ENCODE data around the gene FHOD1. TPM values are rescaled to one million over a fixed set of nuclear protein-coding genes. Genes with fewer than 3 reads are reported as not detected.

Gene FHOD1
- polyA plus RNA-seq, 1 donor = 24.6 TPM

DNA sequence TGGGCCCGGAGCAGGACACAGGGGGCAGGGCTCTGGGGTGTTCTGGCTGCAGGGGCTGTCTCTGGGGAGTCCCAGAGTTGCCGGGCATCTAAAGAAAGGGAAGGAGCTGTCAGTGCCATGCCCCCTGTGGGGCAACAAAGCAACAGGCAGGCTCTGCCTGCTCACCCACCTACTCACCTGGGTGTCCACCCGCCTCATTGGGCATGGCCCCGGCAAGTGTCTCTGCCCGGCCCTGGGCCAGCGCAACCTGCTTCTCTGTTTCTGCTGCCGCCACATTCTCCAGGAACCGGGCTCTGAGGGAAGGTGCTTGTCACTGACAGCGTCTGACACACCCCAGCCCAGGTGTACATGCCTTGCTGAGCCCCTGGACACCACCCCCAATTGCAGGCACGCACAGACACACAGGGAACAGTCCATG lies 13.1 kb downstream of the FHOD1 start:
- DNase-seq (ENCODE audit: low read depth) = no peak

DNA sequence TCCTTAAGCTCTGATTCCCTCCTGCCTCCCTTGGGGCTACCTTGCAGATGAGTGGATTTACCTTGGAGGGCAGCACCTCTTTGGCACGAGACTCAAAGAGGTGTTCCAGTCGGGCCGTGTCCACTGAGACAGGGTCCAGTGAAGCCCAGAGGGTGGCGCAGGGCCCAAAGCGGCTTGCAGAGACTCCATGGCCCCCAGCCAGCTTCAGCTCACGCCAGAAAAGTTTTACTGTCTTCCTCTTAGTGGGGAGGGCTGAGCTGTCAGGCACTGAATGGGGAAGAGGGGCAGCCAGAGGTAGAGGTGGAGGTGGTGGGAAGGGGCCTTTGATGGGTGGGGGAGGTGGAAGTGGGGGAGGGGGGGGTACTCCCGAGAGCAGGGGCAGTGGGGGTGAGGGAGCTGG lies 13.7 kb downstream of the FHOD1 start:
- DNase-seq (ENCODE audit: low read depth) = no peak

DNA sequence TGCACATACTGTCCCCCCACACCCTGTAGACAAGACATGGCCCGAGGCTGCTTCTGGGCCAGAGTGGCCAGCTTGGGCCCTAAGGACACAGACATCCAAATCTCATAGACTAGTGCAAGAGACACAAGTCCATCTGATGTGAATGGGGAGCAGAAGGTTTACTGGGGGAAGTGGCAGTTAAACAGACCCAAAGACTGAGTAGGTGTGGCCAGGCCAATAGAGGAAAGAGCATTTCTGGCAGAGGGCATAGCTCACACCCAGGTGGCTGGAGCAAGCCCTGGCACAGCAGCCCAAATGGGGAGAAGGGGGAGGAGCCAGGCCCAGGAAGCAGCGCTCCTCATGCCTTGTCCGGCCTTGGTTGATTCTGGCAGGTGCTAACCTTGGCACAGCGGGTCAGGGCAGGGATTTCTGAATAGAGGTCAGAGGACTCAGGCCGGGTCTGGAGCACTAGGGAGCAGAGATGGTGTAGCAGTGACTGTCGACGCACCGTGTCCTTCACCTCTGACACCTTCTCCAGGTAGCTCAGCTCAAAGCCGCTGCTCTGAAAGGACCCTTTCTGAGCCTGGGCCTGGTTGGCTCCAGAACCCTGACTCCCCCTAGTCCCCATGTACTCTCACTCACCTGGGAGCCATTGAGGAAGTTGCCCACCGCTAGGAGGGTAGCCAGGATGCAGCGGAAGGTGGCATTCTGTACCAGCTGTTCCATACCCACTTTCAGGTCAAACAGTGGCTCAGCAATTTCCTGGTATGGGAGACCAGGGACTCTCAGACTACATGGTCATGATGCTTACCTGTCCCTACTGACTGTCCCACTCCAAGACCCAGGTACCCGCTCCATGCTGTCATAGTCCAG lies 16.2 kb downstream of the FHOD1 start:
- DNase-seq (ENCODE audit: low read depth) = no peak

DNA sequence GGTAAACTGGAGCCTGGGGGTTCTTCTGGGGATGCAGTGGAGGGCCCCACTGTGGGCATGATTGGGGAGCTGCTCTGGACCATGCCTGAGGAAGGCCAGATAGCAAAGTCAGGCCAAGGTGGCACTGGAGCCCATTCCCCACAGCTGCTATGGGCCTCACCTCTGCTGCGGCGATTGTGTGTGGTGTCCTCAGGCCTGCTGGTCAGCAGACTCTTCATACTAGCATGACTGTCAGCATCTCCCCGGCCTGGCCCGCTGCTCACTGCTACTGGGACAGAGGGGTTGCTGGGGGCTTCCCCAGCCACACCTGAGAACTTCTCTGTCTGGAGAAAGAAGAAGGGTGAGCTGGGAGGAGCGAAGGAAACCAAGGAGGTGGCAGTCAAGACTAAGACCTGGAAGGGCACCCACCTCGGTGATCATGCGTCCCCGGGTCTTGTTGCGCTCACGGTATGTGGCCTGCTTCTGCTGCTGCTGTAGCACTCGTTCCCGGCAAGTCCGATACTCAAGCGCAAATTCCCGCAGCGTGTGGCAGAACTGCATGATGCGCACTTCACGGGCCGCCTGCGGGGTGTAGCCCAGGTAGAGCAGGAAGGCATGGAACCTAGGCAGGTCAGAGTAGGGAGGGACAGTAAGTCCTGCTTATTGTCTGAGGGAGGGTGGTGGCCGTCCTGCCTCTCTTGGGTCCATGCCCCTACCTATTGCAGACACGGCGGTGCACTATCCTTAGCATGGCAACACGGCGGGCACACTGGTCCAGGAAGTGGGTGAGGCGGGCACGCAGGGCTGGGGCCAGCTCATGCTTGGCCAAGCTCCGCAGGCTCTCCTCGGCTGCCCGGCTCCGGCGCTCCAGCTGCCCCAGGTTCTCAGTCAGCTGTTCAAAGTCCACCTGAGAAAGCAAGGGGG lies 17.1 kb downstream of the FHOD1 start:
- no peak for DNase-seq (ENCODE audit: low read depth)

DNA sequence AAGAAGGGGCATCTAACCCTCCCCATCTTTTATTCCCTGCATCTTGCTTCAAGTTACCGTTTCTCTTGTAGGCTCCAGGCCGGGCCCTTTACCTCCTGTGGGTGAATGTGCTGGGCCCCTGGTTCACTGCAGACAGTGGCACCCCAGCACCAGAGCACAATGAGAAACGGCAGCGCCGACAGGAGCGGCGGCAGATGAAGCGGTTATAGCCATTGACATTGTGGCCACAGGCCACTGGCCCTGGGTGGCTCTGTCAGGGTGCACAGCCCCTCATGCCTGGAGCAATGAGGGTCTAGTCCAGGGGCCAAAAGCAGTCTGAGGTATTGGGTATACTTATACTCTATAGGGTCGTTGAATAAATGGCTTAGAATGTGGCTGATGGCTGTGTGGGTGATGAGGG lies 18.4 kb downstream of the FHOD1 start:
- DNase-seq (ENCODE audit: low read depth) = no peak

DNA sequence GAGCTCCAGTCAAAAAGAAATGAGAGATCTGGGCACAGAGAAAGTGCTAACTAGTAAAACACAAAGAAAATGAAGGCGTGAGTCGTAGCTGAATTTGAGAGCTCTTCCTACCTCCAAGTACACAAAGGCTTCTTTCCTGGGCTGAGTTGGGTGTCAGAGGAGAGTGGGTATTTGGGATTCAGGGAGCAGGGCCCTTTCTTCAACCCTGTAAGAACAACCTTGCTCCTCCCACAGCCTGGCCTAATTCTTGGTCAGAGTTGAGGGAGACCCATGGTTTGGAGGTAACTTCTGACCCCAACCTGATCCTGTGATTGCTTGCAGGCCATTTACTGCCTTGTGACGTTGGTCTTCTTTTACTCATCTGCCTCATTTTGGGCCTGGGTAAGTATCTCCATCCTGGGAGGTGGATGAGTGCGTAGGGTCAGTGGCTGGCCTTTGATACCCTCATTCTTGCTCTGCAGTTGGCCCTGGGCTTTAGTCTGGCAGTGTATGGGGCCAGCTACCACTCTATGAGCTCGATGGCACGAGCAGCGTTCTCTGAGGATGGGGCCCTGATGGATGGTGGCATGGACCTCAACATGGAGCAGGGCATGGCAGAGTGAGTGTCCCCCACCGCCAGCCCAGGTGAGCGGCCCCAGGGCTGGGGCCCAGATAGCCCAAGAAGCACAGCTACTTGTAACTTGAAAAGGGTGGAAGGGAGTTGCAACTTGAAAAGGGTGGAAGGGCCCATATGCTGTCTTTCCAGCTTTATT lies 19.1 kb downstream of the FHOD1 start:
- DNase-seq (ENCODE audit: low read depth) = no peak

DNA sequence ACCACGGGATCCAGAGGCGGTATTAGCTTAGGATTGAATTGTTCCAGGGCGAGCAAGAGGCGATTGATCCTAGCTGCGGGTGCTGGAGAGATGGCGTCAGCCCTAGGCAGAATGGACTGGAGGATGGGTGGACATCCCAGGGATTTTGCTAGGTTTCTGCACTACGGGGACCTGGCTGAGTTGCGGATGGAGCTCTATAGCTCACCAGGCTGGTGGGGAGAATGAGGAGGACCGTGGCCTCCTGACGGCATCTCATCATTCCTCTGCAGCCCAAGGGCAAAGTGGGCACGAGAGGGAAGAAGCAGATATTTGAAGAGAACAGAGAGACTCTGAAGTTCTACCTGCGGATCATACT lies 19.7 kb downstream of the FHOD1 start:
- no peak for DNase-seq (ENCODE audit: low read depth)

DNA sequence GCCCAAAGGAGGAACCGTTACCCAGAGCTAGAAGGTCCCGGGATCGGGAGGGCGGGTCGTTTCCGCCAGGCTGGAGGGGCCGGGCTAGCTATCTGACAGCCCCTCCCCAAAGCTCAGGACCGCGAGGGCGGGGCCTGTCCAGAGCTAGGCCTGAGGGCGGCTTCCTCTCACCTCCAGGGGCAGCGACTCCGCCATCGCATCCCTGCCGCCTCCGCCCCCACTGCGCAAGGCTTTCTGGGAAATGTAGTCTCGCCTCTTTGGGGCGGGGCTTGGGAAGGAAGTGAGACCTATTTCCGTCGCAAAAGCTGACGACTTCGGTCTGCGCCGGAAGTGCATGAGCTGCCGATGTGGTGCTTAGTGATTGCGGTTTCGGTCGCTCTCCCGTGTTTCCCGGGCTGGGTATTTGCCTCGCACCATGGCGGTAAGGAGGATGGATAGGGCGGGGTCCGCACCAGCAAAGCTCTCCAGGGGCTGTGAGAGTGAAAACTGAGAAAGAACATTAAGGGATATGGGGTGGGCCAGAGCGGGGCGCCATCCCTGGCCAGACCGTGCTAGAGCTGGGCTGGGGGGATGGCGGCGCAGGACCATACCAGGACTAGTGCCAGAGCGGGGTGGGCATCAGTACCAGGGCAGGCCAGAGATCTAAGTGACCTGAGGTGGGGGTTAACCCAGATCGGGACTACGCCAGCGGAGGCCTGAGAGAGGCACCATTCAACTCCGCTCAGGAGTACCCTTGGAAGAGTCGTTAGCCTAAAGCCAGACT lies 20.3 kb downstream of the FHOD1 start, which contains the start of gene TMEM208:
Gene TMEM208, plus strand, starts transcription at position 327 of the 763 bp plus-strand sequence. Its CDS starts 89 bp downstream, at position 416.
- DNase-seq (ENCODE audit: low read depth) = peak; percentile 94

DNA sequence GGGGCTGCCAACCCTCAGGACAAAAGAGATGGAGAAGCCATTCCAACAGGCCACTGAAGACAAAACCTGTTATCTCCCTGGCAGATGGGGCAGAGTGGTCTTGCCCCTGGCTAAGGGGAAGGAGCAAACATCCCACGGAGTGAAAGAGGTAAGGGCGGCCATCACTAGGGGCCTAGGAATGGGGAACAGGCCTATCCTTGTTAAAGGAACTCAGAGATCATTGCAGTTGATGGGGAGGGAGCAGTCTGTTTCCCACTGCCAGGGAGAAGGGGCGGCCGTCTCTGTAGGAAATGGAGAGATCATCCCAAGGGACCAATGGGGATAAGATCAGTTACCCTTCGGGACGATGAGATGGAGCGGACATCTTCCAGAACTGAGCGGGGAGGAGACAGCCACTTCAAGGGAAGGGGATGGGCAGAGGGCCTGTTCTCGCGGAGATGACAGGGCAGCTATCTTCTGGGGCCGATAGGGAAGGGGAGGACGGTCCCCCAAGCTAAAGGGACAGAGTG lies 20.9 kb downstream of the FHOD1 start:
- DNase-seq (ENCODE audit: low read depth) = no peak

DNA sequence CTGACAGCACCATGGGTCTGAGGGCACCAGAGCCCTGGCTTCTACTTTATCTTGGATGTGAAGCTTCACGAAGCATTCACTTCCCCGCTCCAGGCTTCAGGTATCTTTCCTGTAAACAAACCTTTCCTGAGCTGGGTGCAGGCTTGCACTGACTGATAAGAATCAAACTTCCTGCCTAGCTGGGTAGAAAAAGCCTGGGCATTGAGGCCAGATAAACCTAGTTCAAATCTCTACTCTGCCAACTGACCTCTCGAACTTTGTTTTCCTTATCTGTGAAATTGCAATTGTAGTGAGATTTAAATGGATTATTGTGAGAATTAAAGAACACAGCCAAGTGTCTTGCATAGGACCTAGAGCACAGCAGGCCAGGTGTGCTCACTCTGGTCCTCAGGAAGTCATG lies 23.3 kb downstream of the FHOD1 start:
- DNase-seq (ENCODE audit: low read depth) = no peak

DNA sequence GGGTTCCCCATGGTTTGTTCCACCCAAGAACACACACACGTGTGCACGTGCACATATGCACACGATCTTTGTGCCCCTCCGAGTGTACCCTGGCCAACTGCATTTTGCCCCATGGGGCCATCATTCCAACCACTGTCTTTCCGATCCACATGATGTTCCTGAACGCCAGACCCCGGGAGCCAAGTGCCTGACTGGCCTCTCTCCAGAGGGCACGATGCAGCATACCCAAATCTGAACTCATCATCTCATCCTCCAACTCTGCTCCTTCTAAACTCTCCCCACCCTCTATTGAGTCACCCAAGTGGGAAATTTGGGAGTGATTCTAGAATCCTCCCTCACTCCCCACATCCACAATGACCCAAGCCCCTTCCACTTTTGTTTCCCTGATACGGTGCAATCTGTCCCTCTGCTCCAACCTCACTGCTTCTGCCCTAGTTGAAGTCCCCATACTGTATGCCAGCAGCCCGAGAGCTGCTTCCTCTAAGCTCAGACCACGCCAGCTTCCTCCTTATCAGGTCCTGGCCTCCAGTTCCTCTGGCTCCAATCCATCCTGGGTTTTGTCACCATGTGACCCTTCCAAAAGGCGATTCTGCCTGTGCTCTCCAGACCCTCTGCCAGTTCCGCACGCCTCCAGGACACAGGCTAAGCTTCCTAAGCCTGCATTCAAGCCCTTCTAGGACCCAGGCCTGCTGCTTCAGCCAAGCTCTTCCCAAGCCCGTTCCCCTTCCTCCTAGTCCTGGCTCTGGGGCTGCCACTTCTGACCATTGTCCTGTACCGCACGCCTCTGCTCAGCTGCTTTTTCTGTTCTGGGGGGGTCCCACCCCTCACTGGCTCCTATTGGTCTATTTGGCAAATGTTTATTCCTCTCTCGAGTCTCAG lies 30.4 kb downstream of the FHOD1 start:
- no peak for DNase-seq (ENCODE audit: low read depth)

DNA sequence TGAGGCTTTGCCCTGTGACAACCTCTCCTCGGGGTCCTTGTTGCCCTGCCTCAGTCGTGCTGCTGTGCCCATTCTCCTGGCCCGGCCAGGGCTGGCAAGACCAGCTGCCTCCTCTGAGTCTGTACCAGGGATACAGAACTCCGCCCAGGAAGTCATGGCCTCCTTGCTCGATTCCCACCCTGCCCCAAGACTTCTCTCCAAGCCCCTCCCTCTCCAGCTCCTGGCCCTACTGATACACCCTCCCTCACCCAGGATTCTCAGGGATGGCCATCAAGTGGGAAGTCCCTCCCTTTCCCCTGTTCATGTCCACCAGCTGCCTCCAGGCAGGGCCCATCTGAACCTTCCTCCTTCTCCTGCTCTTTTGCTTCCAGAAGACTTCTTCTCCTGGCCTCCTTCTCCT lies 31.6 kb downstream of the FHOD1 start:
- no peak for DNase-seq (ENCODE audit: low read depth)

DNA sequence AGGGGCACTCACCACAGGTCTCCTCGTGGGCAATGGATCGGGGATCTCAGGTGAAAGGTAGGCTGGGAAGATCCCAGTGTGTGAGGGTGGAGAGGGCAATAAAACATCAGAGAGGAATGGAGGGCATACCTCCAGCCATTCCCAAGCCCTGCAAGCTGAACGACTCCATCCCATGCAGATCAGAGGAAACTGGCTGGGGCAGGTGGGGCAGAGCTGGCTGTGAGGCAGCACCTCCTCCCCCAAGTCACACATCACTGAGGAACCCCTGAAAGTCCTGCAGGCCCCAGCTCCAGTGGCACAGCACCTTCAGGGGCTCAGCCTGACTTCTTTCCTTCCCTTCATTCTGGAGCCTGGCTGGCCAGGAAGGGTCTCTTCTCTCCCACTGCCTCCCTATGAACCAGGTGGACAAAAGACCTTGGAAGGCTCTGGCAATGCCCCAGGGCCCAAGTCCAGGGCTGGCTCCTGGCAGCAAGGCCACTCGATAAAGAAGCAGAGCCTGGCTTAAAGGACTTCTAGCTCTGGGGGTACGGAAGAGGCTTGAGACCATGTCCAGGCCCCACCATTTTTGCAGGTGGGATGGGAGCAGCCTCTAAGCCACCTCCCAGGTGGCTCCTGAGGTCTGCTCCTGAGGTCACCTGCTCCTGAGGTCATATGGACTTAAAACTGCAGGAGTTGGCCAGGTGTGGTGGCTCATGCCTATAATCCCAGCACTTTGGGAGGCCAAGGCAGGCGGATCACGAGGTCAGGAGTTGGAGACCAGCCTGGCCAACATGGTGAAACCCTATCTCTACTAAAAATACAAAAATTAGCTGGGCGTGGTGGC lies 33.9 kb downstream of the FHOD1 start:
- no peak for DNase-seq (ENCODE audit: low read depth)

DNA sequence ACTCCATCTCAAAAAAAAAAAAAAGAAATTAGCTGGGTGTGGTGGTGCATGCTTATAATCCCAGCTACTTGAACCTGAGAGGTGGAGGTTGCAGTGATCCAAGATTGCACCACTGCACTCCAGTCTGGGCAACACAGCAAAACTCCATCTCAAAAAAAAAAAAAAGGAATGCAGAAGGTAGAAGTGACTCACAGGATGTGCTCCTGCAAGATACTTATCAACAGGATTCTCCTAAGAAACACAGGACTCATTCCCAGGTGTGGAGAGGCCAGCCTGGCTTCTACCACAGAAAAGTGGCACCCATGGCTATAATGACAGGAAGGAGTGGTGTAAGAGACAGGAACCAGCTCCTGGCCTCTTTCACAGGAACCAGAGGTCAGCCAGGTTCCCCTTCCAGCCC lies 34.5 kb downstream of the FHOD1 start:
- DNase-seq (ENCODE audit: low read depth) = no peak

DNA sequence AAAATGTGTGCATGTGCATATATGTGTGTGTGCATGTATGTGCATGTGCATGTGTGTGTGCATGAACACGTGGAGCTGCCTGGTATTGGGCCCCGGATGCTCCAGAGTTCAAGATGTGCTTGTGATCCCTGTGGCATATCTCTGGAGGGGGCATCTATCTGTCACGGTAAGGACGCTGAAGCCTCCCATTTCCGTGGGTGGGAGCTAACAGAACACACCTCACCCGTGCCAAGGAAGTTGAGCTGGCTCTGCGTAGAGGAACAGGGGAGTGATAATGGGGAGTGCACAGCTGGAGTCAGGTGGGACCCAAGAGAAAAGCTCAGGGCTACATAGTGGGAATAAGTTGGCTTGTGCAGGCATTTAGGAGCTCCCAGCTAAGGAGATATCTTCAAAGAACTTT lies 35.6 kb downstream of the FHOD1 start:
- DNase-seq (ENCODE audit: low read depth) = no peak

DNA sequence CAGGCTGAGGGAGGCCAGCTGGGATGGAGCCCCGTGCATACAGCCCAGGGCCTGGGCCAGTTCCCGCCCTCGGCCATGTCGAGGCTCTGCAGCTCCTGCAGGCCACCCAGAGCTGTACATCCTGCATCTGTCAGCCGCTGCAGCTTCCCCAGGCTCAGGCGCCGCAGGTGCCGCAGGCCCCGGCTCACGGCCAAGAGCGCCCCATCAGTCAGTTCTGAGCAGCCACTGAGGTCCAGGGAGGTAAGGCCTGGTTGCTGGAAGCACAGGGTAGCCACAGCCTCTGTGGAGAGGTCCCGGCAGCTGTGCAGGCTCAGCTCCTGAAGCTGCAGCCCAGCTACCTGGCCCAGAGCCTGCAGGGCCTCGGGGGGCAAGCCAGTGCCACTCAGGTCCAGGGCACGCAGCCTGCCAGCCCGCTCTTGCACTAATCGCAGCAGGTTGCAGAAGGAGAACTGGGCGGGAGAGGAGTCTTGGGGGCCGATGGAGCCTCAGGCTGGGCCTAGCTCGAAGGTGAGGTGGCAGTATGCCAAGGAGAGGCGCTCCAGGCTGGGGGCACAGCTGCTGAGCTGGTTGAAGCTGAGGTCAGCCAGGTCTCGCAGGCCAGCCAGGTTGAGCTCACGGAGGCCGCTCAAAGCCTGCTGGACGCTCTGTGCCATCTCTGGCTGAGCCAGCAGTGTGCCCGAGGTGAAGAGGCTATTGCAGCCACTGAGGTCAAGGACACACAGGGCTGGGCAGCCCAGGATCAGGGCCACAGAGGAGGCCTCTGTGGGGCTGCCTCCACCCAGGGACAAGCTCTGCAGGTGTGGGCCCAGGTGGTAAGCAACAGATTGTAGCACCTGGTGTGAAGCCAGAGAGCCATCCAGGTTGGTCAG lies 37.0 kb downstream of the FHOD1 start:
- no peak for DNase-seq (ENCODE audit: low read depth)

DNA sequence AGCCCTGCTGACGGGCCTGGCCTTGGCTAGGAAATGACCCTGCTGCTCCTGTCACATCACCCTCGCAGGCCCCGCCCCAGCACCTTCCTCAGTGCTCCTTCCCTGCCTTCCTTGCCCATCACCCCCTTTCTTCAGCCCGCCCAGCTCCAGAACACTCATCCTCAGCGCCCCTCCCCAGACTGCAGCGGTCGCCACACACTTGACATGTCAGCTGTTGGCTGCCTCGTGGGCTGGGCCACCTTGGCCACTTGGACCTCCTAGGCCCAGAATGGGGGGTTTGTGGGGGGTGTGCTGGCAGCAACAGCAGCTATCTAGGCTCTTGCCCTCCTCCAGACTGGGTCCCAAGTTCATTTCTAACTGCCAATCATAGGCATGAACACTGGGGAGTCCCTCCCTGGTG lies 37.7 kb downstream of the FHOD1 start:
- no peak for DNase-seq (ENCODE audit: low read depth)
